Activated T-cell treated with anti-CD3 and anti-CD28 coated beads, Interleukin-2, amount 50 U/mL, for 4 hours (primary cell): ENCODE data around the gene DGKE. TPM values are rescaled to one million over a fixed set of nuclear protein-coding genes. Genes with fewer than 3 reads are reported as not detected.

Experiments
- ATAC-seq, 2 donors: fragments of 200-7000 bp; cut with Tn5 transposase; one replicate each; pipeline ENCODE4 v1.10.0; 2021
- DNase-seq: peaks from one replicate; pipeline ENCODE4 v3.0.0-alpha.2; 2020
- H3K27me3 Mint-ChIP-seq: one replicate; pipeline ENCODE4 v1.8.0; 2021; ENCODE audit warnings: low read depth, mixed read lengths
- H3K36me3 Mint-ChIP-seq: one replicate; pipeline ENCODE4 v1.8.0; 2022; ENCODE audit warnings: mixed read lengths; ENCODE audit not compliant: insufficient read depth
- H3K4me1 Mint-ChIP-seq: one replicate; pipeline ENCODE4 v1.8.0; 2021; ENCODE audit warnings: low read depth, mixed read lengths
- H3K4me3 Mint-ChIP-seq: one replicate; pipeline ENCODE4 v1.8.0; 2021; ENCODE audit warnings: mild to moderate bottlenecking, moderate library complexity, mixed read lengths
- H3K9me3 Mint-ChIP-seq: one replicate; pipeline ENCODE4 v1.8.0; 2021; ENCODE audit warnings: mixed read lengths
- total RNA-seq, 3 donors: library from RNA; stranded (reverse); gene quantifications; one replicate each; pipeline ENCODE4 v1.2.1, GENCODE V29; 2021

The DGKE gene
- total RNA-seq, 3 donors from 2014 or later = 30.1 to 37.4 (median 33.3) TPM

GRCh38 chr17:56914581-56915273, 80.8 kb downstream of the DGKE start:
- no peak for DNase-seq
- peaks cover 61% of the 10 kb centered on the region for H3K4me1 Mint-ChIP-seq

GRCh38 chr17:56917559-56918296, 83.8 kb downstream of the DGKE start:
- no peak for DNase-seq
- Mint-ChIP-seq H3K36me3 (peaks cover 2% of the 10 kb centered on the region), H3K9me3 (peaks cover 15% of the 10 kb centered on the region), H3K4me3 (no peak overlapping the region), H3K27me3 (no peaks in the 10 kb centered on the region), H3K4me1 (peaks cover 43% of the 10 kb centered on the region)
- no peak for ATAC-seq

More at GRCh38 chr17:56914581-56915273, 80.8 kb downstream of the DGKE start:
- Mint-ChIP-seq H3K4me3 (peak overlapping the region; percentile 97), H3K27me3 (no peaks in the 10 kb centered on the region), H3K9me3 (peaks cover 13% of the 10 kb centered on the region), H3K36me3 (peaks cover 5% of the 10 kb centered on the region)
- no peak for ATAC-seq

GRCh38 chr17:56918916-56919315, 85.0 kb downstream of the DGKE start:
- DNase-seq = no peak
- H3K36me3 Mint-ChIP-seq = peaks cover 2% of the 10 kb centered on the region
- peaks cover 43% of the 10 kb centered on the region for H3K4me1 Mint-ChIP-seq
- H3K4me3 Mint-ChIP-seq = no peak overlapping the region
- peaks cover 15% of the 10 kb centered on the region for H3K9me3 Mint-ChIP-seq
- H3K27me3 Mint-ChIP-seq = no peaks in the 10 kb centered on the region
- ATAC-seq = peak in 1 of 2 donors; percentile 22

Other genes with a start within 250 kb of the DGKE start
- under 1 TPM; 0.37 to 0.89 (median 0.43) TPM for gene NOG, start 240.5 kb upstream of the DGKE start, total RNA-seq
- gene C17orf67, start 231 bp upstream of the DGKE start, total RNA-seq = 1 to 10 TPM; 2.0 to 2.3 (median 2.2) TPM
- 10 to 100 TPM; 52.4 to 66.7 (median 61.2) TPM for gene TRIM25, start 79.9 kb downstream of the DGKE start, total RNA-seq
- gene COIL, start 126.9 kb downstream of the DGKE start, total RNA-seq = 10 to 100 TPM; 22.9 to 23.8 (median 23.0) TPM
- gene SCPEP1, start 144.0 kb downstream of the DGKE start, total RNA-seq = 10 to 100 TPM; 10.8 to 17.6 (median 14.1) TPM